ENCODE data around the gene SLC2A4RG. TPM values are rescaled to one million over a fixed set of nuclear protein-coding genes. Genes with fewer than 3 reads are reported as not detected.

Gene SLC2A4RG
- total RNA-seq, 1 donor from 2014 or later, result 64.1 TPM

DNA sequence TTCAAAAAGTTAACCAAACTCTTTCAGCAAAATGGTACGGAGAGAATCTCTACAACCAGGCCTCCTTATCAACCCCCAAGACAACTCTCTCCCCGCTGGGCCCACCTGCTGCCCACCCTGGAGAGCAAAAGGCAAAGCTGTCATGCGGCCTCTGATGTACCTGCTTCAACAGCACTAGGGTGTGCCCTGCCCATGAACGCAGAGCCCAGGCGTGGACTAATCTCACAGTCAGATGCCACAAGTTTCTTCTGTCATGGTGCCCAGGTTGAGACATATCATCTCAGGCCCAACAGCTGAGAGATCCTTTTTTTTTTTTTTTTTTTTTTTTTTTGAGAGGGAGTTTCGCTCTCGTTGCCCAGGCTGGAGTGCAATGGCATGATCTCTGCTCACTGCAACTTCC, 26.3 kb downstream of the SLC2A4RG start:
- H3K4me1 ChIP-seq, result no peaks in the 10 kb centered on the region
- DNase-seq (no peak), ATAC-seq (no peak)
- H3K4me3 ChIP-seq, result no peak overlapping the region
- no peak overlapping the region for H3K27ac ChIP-seq
- intact Hi-C loops (cut with DNase I), result no loop called here
- TF ChIP-seq, protein P1, sequence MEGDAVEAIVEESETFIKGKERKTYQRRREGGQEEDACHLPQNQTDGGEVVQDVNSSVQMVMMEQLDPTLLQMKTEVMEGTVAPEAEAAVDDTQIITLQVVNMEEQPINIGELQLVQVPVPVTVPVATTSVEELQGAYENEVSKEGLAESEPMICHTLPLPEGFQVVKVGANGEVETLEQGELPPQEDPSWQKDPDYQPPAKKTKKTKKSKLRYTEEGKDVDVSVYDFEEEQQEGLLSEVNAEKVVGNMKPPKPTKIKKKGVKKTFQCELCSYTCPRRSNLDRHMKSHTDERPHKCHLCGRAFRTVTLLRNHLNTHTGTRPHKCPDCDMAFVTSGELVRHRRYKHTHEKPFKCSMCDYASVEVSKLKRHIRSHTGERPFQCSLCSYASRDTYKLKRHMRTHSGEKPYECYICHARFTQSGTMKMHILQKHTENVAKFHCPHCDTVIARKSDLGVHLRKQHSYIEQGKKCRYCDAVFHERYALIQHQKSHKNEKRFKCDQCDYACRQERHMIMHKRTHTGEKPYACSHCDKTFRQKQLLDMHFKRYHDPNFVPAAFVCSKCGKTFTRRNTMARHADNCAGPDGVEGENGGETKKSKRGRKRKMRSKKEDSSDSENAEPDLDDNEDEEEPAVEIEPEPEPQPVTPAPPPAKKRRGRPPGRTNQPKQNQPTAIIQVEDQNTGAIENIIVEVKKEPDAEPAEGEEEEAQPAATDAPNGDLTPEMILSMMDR (IDR thresholded peaks at IDR 0.05), result no peak
- no peaks in the 10 kb centered on the region for H3K27me3 ChIP-seq
- H3K9me3 ChIP-seq, result no peaks in the 10 kb centered on the region
- no peaks in the 10 kb centered on the region for H3K36me3 ChIP-seq

DNA sequence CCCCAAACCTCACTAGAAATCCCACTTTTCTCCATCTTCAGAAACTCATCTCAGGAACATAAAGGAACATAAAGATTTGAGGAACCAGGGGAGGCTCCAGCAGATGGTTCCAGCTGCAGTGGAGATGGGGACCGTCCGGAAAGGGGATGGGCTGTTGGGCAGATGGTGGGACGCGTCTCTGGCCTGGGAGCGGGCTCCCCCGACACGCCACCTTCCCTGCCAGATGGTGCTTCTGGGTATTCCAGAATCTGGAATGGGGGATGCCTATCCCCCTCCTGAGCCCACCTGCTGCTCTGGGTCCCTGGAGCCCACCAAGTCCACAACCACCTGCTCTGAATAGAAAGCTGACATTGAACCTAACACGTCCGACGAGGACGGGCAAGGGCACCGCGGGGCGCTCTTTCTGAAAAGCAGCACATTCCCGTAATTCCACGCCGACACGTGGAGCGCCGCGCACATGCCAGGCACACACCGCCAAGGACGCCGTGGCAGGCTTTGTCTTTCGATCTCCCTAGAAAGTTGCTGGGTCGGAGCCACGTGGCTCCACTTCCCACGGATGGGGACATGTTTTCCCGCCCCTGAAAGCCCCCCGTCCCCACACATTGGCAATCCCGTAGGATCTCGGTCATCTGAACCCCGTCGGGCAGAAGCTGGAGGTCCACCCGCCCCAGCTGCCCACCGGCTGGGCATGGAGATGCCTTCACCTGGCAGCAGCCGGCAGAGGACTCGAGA, 27.3 kb downstream of the SLC2A4RG start:
- no peaks in the 10 kb centered on the region for H3K36me3 ChIP-seq
- no peak overlapping the region for H3K27ac ChIP-seq
- DNase-seq, result no peak
- no peaks in the 10 kb centered on the region for H3K4me1 ChIP-seq
- no peak for ATAC-seq
- H3K9me3 ChIP-seq, result no peaks in the 10 kb centered on the region
- no peaks in the 10 kb centered on the region for H3K27me3 ChIP-seq
- H3K4me3 ChIP-seq, result no peak overlapping the region
- TF ChIP-seq, protein P1 (IDR thresholded peaks at IDR 0.05), result no peak
- intact Hi-C loops (cut with DNase I), result no loop called here

DNA sequence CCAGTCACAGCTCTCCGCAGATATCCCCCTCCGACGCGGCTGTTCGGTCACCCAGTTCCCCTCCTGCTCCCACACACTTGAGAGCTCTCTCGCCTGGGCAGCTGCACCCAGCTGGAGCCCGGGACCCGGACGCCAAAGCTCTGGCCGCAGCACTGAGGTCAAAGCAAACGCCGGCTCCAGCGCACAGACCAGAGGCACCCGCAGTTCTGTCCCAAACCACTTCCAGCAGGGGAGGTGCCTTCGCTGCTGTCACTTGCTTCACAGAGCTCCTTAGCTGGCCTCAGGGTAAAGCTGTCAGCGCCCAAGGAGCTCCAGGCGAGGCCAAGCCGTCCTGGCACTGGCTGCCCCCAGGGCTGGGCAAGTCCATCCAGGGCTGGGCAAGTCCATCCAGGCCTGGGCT, 27.9 kb downstream of the SLC2A4RG start:
- Histone ChIP-seq H3K36me3 (no peaks in the 10 kb centered on the region), H3K27me3 (no peaks in the 10 kb centered on the region), H3K4me1 (no peaks in the 10 kb centered on the region), H3K27ac (no peak overlapping the region), H3K4me3 (no peak overlapping the region), H3K9me3 (no peaks in the 10 kb centered on the region)
- TF ChIP-seq, protein P1 (IDR thresholded peaks at IDR 0.05), result no peak
- intact Hi-C loops (cut with DNase I), result no loop called here
- DNase-seq (no peak), ATAC-seq (peak; percentile 27)

DNA sequence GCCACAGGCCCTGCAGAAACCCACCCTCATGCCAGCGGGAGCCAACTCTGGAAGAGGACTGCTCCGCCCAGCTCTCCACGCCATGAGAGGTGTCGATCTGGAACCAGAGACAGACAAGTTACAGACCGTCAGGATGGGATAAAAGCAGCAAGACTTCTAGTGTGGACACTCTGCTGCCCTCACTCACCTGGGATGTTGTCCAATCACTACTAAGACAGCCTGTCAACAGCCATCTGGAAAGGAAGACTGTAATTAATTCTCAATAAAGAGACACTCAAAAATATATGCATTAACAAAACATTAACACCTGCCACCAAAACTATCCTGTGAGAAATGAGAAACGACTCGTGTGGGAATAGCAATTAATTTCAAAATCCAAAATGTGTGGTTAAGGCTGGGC, 28.3 kb downstream of the SLC2A4RG start:
- no peak for ATAC-seq
- TF ChIP-seq, protein P1 (IDR thresholded peaks at IDR 0.05), result no peak
- Histone ChIP-seq H3K36me3 (no peaks in the 10 kb centered on the region), H3K27ac (no peak overlapping the region), H3K4me3 (no peak overlapping the region), H3K4me1 (peaks cover 2% of the 10 kb centered on the region), H3K9me3 (no peaks in the 10 kb centered on the region), H3K27me3 (no peaks in the 10 kb centered on the region)
- DNase-seq, result no peak
- intact Hi-C loops (cut with DNase I), result no loop called here

DNA sequence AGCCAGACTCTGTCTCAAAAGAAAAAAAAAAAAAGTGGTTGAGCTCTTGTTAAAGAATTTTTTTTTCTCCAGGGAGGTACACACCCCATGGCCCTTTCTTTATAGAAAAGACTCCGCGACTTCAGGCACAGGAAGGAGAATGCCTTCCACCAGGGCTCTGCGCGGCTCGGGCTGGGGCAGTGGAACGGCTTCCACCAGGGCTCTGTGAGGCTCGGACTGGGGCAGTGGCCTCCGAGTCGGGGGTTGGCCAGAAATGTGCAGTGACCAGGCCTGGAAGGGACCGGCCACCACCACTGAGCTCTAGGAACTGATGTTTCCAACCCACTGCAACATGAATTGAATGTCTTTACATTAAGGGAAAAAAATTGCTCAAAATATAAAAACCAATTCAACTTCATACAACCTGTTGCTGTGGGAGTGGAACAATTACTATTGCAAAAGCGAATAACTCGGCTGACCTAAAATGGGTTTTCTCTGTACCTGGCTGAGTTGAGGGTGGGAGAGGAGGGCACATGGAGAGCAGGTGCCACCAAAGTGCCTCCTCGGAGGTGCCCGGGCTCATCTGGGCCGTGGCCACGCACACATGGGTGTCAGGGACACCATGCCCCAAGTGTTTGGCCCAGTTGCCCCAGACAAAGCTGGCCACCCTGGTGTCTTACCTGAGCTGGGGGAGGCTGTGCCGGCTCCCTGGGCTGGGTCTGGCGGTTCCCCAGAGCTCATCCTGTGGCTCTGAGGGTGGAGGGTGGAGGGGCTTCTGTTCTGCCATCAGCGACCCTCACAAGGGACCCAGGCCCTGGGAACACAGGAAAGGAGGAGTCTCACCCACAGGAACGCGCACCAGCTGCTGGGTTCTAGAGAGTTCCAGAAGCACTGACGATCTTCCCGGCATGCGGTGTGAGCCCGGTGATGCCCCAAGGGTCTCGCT, 29.3 kb downstream of the SLC2A4RG start:
- TF ChIP-seq, protein P1 (IDR thresholded peaks at IDR 0.05), result no peak
- Histone ChIP-seq H3K9me3 (no peaks in the 10 kb centered on the region), H3K36me3 (no peaks in the 10 kb centered on the region), H3K27ac (no peak overlapping the region), H3K4me3 (no peak overlapping the region), H3K4me1 (peaks cover 11% of the 10 kb centered on the region), H3K27me3 (no peaks in the 10 kb centered on the region)
- DNase-seq, result no peak
- no peak for ATAC-seq
- intact Hi-C loops (cut with DNase I), result no loop called here

All from upper lobe of right lung (tissue), 1 donor.